Stimulated activated CD4-positive, alpha-beta T cell treated with anti-CD3 and anti-CD28 coated beads, Interleukin-4, amount 100 ng/mL, for 24 hours (primary cell): Measurements from ENCODE around the gene SCN2A.
"Not testable (repeated sequence)": the region's sequence is repeated elsewhere in the genome, so short reads cannot be mapped to it uniquely, and the experiment has no call there.

Experiments
- DNase-seq: peaks from one replicate; pipeline ENCODE4 v3.0.0-alpha.2; 2020

SCN2A gene

DNA sequence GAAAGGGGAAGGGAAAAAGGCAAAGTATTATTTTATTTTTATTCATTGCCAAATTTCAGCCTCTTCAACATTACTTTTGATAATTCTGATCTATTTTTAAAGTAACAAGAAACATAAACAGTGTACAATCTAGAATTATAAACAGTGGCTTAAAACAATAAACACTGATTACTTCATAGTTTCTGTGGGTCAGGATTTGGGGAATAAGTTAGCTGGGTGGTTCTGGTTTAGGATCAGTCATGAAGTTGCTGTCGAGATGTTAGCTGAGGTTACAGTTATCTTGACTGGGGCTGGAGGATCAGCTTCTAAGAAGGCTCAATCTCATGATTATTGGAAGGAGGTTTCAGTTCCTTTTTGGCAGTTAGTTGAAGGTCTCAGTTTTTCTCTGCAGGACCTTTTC, 109.2 kb downstream of the SCN2A start:
- no peak for DNase-seq

DNA sequence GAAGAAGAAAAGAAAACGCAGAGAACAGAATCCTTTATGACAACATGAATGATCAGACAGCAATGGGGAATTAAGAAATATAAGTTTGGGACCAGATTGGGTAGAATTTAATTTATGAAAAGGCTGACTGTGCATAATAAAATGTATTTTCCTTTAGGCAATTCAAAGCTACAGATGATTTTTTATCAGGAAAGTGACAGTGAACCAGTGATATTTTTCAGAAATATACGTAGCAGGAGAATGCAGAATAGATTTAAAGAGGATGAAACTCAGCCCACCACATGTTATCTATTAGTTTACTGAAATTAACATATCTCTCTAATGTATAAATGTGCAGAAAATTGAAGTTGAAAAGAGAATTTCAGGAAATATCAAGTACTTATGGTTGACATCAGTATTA, 110.0 kb downstream of the SCN2A start:
- DNase-seq = no peak

GRCh38 chr2:165357758-165358157, 118.5 kb downstream of the SCN2A start:
- no peak for DNase-seq

DNA sequence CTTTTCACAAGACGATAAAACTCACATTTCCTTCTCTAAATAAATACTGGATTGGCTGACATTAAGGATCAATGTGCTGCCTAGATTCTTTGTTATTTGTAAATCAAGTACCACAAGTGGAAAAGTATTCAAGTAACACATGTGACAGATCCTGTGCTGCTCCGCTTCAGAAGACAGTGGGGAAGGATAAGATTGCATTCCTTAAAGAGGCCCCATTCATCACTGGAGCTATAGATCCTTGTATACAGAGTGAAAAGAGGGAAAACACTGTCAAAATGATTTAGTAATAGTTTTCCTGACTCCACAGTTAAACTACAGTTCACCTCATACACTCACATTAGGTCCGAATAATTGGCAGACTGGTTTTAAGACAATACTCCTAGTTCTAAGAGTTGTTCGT, 122.3 kb downstream of the SCN2A start:
- DNase-seq = no peak

DNA sequence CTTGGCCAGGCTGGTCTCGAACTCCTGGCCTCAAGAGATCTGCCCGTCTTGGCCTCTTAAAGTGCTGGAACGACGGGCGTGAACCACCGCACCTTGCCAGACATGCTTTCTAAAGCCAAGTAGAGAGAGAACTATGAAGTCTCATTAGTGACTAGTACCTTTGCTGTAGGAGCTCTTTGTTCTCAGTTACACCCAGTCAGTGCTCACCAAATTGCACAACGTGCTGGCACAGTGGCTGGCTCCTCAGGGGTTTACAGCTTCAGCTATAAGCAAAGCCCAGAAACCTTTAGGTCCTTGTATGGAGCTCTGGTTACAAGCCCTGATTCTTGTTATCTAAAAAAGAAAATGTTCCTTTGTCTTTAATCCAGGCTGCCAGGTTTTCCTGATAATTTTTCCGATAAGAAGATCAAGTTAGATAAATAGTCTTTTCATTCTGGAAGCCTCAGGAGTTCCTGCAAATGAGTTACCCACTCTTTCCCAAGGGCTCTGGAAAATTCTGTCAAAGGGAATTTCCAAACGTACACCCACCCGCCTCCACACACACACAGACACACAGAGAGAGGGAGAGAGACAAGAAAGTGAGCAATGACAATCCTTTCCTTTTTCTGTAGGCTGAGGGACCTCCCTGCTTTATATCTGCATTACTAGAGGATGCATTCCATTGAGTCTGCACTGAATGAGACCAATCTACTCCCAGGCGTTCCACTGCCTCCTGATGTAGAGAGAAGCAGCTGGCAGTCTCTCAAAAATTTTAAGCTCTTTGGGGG, 130.1 kb downstream of the SCN2A start:
- no peak for DNase-seq

GRCh38 chr2:165369898-165370296, 130.7 kb downstream of the SCN2A start:
- no peak for DNase-seq

GRCh38 chr2:165371356-165371755, 132.1 kb downstream of the SCN2A start:
- no peak for DNase-seq

DNA sequence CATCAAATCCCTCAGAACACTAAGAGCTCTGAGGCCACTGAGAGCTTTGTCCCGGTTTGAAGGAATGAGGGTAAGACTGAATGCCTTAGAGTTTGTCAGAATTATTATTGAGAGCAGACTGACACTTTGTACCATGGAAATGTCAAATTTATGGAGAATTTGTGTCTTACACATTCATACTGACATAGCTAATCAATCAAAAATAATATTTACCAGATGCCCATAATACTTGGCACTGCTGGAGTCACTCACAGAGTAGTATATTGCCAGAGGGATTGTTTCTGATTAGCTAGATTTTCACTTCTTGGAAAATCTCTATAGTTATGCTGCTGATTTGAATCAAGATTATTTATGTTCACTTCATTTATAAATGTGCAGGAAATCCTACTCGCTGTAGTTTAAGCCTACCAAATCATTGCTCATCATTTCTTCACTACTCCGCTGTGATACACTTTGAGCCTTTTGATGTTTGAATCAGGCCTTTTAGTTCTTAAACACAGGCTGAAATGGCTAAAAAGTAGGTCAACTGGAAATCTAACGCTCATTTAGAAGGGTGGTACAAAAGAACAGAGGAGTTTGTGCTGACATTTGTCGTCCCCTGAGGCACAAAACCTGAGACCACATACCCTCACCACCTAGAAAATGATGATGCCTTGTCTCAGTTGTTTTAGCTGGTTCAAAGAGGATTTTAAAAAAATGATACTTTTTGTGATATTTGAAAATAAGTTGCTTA, 134.2 kb downstream of the SCN2A start:
- DNase-seq = no peak

DNA sequence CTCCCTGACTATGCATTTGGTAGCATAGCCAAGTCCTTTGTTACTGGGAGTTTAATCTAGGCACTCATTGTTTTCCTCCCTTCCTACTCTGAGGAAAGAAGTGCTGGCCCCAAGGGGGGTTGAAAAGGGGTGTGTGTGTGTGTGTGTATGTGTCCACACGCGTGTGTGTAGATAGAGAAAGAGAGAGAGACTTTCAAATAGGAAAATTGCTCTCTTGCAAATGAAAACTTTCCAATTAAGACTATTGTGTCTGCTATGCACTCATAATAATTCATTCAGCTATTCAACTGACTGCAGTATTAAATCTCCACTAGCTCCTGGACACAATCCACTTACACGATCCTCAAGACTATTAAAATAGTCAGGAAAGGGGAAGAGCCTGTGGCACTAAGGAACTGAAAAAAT, 137.4 kb downstream of the SCN2A start:
- DNase-seq = no peak

DNA sequence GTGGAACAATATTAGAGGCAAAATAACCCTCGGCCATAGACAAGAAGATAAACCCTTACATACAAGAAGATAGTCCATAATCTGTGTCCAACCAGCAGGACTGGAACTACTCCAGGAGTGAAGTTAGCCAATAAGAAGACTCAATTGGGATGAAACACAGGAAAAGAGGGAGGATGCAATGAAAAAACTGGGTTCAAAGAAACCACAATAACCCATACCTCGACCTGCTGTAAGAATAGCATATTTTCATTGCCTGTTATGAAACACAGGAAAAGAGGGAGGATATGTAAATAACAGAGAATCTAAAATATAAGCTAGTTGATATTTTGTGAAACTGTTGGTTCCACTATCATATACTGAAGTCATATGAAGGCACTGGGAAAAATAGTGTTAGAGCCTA, 143.1 kb downstream of the SCN2A start:
- no peak for DNase-seq

DNA sequence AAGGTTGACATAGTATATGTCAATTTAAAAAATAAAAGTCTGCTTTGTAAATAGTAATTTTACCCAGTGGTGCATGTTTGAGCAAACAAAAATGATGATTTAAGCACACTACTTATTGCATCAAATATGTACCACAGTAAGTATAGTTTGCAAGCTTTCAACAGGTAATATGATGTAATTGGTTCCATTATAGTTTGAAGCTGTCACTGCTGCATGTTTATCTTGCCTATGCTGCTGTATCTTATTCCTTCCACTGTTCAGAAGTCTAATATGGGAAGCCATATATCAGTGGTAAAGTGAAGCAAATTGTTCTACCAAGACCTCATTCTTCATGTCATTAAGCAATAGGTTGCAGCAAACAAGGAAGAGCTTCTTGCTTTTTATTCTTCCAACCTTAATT, 151.7 kb downstream of the SCN2A start:
- DNase-seq = no peak

DNA sequence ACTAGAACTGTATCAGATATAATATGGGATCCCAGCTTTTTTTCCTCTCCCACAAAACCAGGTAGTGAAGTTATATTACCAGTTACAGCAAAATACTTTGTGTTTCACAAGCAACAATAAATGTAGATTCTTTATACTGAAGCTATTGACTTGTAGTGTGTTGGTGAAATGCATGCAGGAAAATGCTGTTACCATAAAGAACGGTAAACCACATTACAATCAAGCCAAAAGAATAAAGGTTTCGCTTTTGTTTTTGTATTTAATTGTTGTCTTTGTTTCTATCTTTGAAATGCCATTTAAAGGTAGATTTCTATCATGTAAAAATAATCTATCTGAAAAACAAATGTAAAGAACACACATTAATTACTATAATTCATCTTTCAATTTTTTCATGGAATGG, 152.6 kb downstream of the SCN2A start:
- DNase-seq = no peak

DNA sequence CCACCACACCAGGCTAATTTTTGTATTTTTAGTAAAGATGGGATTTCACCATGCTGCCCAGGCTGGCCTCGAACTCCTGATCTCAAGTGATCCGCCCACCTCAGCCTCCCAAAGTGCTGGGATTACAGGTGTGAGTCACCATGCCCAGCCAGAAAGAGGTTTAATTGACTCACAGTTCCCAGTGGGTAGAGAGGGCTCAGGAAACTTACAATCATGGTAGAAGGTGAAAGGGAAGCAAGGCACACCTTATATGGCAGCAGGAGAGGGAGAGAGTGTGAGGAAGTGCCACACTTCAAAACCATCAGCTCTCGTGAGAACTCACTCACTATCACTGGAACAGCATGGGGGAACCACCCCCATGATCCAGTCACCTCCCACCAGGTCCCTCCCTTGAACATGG, 159.4 kb downstream of the SCN2A start:
- not testable (repeated sequence) for DNase-seq

DNA sequence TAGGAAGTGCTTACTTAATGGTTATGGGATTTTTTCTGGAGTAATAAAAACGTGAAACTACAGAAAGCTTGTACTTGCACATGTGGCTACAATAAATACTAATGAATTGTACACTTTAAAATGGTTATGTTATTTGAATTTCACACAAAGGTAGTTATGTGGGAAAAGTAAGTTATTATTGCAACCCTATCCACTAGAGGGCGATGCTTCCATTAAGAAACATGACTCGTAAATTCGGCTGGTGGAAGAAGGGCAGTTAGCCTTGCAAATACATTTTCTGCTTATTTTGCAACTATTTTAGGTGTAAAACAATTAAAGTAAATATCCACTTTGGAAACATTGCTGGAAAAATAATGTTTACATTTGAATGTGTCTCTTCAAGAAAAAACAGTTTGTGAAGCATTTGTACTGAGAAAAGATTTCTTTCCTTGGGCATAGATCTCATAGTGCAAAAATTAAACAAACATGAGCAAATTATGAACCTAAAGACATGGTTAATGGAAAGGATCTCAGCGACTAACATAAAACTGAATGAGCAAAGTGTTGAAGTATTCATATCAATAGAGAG, 162.2 kb downstream of the SCN2A start:
- DNase-seq = no peak

DNA sequence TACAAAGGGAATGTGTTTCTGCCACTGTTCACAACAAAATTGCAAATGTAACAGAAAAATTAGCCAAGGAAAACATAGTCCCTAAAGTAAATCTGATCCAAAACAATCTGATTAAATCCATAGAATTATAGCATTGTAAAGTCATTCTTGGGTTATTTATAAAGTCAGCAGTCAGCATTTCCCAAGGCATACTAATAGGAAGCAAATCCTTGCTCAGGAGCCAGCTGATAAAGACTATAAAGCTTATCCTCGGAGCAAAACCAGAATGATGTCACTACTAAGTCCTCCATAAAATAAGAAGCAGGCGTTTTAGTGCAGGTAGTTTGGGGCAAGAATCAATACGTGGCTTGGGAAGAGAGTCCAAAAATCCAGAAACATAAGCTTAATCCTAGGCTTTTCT, 162.9 kb downstream of the SCN2A start:
- DNase-seq = no peak

DNA sequence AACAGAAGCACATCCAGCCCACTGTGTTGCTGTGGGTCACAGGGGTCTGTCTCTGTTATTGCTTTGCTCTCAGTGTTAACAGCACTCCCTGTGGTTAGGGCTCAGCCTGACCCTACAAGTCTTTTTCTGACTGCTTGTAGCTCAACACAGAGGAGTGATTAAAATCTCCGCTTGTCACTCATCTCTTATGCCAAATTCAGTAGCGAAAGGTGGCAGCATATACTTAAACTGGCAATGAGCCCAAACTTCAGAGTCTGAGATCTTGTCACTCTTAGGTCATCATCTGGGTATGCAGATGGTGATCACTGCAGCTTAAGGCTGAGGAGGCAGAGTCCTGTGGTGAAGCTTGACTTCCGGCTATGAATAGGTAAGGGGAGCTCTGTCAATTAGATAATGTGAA, 167.0 kb downstream of the SCN2A start:
- DNase-seq = no peak

- no peak for DNase-seq
Measured at GRCh38 chr2:165407466-165407865, 168.3 kb downstream of the SCN2A start.

GRCh38 chr2:165408186-165408585, 169.0 kb downstream of the SCN2A start:
- no peak for DNase-seq

DNA sequence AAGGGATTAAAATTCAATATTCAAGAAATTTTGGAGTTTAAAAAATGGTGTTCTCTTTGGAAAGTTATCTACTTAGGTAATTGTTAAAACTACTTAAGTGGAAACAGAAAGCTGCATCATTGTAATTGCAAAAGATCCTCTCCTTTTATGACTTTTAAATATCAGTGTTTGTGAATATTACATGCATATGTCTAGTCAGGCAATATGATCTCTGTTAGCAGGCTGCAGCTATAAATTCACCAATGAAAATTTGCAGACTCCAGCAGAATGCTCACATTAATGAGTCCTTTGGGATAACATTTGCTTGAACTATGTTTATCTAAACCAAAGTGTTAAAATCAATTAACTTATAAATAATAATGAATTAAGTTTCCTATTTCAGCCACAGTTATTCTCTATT, 171.1 kb downstream of the SCN2A start:
- no peak for DNase-seq

DNA sequence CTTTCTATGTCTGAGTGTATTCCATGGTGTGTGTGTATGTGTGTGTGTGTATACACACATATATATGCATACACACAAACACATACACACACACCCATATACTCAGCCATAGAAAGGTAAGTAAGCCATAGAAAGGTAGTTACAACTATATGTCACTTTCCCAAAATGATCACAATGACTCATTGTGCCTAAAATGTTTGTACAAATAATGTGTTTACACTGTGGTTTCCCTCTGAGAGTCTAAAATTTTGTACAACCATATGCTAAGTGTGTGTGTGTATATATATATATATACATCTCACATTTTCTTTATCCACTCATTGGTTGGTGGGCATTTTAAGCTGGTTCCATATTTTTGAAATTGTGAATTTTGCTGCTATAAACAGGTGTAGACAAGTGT, 175.0 kb downstream of the SCN2A start:
- DNase-seq = no peak

DNA sequence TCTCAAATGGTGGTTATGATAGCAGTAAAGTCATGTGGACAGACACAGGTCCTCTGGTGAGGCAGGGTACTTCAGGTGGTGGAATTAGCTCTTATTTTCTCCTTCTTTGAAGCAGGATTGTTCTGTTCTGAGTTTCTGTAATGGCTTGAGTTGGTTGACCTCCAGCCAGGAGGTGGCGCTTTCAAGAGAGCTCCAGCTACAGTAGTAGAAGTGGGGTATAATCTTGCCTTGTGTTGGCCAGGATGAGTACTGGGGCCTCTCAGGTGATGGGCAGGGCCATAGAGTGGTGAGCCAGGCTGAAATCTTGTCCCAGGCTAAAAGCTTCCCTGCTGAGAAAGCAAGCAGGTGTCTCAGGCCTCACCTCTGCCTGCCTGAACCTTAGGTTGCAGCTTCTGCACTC, 177.8 kb downstream of the SCN2A start:
- DNase-seq = no peak

GRCh38 chr2:165420231-165420630, 181.0 kb downstream of the SCN2A start:
- no peak for DNase-seq

DNA sequence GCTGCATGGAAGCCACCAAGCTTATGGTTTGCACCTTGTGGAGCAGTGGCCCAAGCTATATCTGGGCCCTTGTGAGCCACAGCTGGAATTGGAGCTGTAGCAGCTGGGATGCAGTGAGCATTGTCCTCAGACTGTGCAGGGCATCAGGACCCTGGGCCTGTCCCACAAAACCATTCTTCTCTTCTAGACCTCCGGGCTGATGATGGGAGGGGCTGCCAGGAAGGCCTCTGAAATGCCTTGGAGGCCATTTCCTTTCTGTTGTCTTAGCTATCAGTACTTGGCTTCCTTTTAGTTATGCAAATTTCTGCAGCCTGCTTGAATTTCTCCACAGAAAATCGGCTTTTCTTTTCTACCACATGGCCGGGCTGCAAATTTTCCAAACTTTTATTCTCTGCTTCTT, 183.9 kb downstream of the SCN2A start:
- no peak for DNase-seq

DNA sequence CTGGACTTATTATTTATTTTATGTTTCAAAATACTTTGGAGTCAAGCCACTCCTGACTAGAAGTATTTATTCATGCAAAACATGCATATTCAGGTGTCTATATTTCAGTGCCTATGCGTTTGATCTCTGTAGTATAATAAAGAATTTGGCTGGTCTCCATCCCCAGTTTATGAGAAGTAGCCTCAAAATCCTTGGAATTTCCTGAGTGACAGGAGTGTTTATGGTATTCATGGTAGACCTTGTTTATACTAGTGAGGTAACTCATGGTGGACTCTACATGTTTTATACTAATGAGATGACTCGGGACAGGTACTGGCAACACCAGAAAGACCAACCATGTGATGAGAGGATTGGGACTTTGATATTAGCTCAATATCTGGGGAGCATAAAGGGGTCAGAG, 186.3 kb downstream of the SCN2A start:
- DNase-seq = no peak
